Right forelimb (tissue), 1 donor: ENCODE measurements around the gene TBRG1.
A peak's percentile ranks its signal among the peaks of the same experiment; 100 is the strongest.

Experiments
- DNase-seq: peaks from one replicate; pipeline ENCODE4 v3.0.0-alpha.2; 2018

TBRG1 gene

GRCh38 chr11:124618863-124619262, 3.8 kb upstream of the TBRG1 start:
- DNase-seq = no peak

- DNase-seq = no peak
Measured at GRCh38 chr11:124623861-124624525, 1.3 kb downstream of the TBRG1 start.

GRCh38 chr11:124625504-124626168, 3.0 kb downstream of the TBRG1 start:
- DNase-seq = no peak

GRCh38 chr11:124627546-124627945, 4.9 kb downstream of the TBRG1 start:
- DNase-seq = no peak

GRCh38 chr11:124629961-124630360, 7.3 kb downstream of the TBRG1 start:
- no peak for DNase-seq

GRCh38 chr11:124633355-124633754, 10.7 kb downstream of the TBRG1 start:
- no peak for DNase-seq

GRCh38 chr11:124635932-124636331, 13.3 kb downstream of the TBRG1 start:
- DNase-seq = no peak

GRCh38 chr11:124638500-124638899, 15.8 kb downstream of the TBRG1 start:
- no peak for DNase-seq

- DNase-seq = no peak
Measured at GRCh38 chr11:124639186-124639585, 16.5 kb downstream of the TBRG1 start.

- DNase-seq = no peak
Measured at GRCh38 chr11:124640666-124641065, 18.0 kb downstream of the TBRG1 start.

GRCh38 chr11:124642628-124643027, 20.0 kb downstream of the TBRG1 start:
- no peak for DNase-seq

- DNase-seq = no peak
Measured at GRCh38 chr11:124643042-124643604, 20.5 kb downstream of the TBRG1 start.

GRCh38 chr11:124643605-124644425, 21.2 kb downstream of the TBRG1 start:
- DNase-seq = no peak

GRCh38 chr11:124644426-124645280, 22.0 kb downstream of the TBRG1 start:
- peak; percentile 62 for DNase-seq

- no peak for DNase-seq
Measured at GRCh38 chr11:124646148-124646547, 23.5 kb downstream of the TBRG1 start.

GRCh38 chr11:124648610-124649009, 25.9 kb downstream of the TBRG1 start:
- no peak for DNase-seq

GRCh38 chr11:124656774-124657630, 34.3 kb downstream of the TBRG1 start:
- DNase-seq = no peak

- no peak for DNase-seq
Measured at GRCh38 chr11:124657904-124658303, 35.2 kb downstream of the TBRG1 start.

- DNase-seq = no peak
Measured at GRCh38 chr11:124658501-124658900, 35.8 kb downstream of the TBRG1 start.

- no peak for DNase-seq
Measured at GRCh38 chr11:124658986-124659385, 36.3 kb downstream of the TBRG1 start.

- no peak for DNase-seq
Measured at GRCh38 chr11:124661553-124661952, 38.9 kb downstream of the TBRG1 start.

GRCh38 chr11:124662106-124662505, 39.4 kb downstream of the TBRG1 start:
- no peak for DNase-seq
